HepG2 (cell line): ENCODE measurements around the gene TSPAN13. TPM values are rescaled to one million over a fixed set of nuclear protein-coding genes. Genes with fewer than 3 reads are reported as not detected.

Experiments used
- ATAC-seq: fragments of 200-7000 bp; cut with Tn5 transposase; 3 replicates; pipeline ENCODE4 v1.9.1; 2020; ENCODE audit warnings: mild to moderate bottlenecking, moderate library complexity
- BruUV-seq: library from RNA; stranded (reverse); fragments of 400-500 nt; replicated peaks from 2 replicates; lab custom pipeline; 2021; lab: Mats Ljungman, UMichigan
- CTCF ChIA-PET: fragments of 300-600 bp; formaldehyde crosslinking; extraction: SDS; loops from one replicate; lab custom pipeline; 2021; ENCODE audit warnings: low total read pairs, inconsistent platforms, low intra/inter-chr PET ratio; lab: Yijun Ruan, JAX
- POLR2A ChIA-PET: fragments of 350-600 bp; sonication (Branson Sonifier 250); formaldehyde crosslinking; loops from one replicate; lab custom pipeline; 2020; ENCODE audit warnings: antibody characterized with exemption, inconsistent platforms; lab: Yijun Ruan, JAX
- DNase-seq: peaks from one replicate; pipeline ENCODE4 v3.0.0-alpha.2; 2015; ENCODE audit warnings: low spot score
- FAIRE-seq: peaks from 3 replicates; lab custom pipeline; 2011; peaks lifted over from hg19 to GRCh38; lab: Jason Lieb, UNC
- H2AFZ ChIP-seq: one replicate; pipeline ENCODE4 v1.6.1; 2011; ENCODE audit warnings: low read length, inconsistent platforms
- H3K27ac ChIP-seq: fragments of 300-600 bp; 3 replicates; pipeline ENCODE4 v1.8.0; 2011; ENCODE audit warnings: mixed run types, mild to moderate bottlenecking, mixed read lengths, low read length, inconsistent platforms; ENCODE audit not compliant: insufficient read depth; ENCODE audit errors: extremely low read length
- H3K27me3 ChIP-seq, 2 experiments: fragments of 200-600 bp in 1 of 2; 2 replicates in 1 of 2; 3 replicates in 1 of 2; pipeline versions ENCODE4 v1.6.0 to v1.8.0; 2011; ENCODE audit warnings: low read length in 2 of 2, mild to moderate bottlenecking in 2 of 2, moderate library complexity in 2 of 2, inconsistent platforms in 1 of 2; ENCODE audit not compliant: insufficient read depth in 2 of 2, control insufficient read depth in 1 of 2
- H3K36me3 ChIP-seq, 2 experiments: fragments of 200-600 bp in 1 of 2; replicated peaks in 1 of 2; 2 replicates in 1 of 2; 3 replicates in 1 of 2; pipeline versions ENCODE4 v1.5.1 to v1.8.0; 2011; ENCODE audit warnings: low read length in 2 of 2, inconsistent platforms in 1 of 2; ENCODE audit not compliant: insufficient read depth in 2 of 2, control insufficient read depth in 1 of 2
- H3K4me1 ChIP-seq: 2 replicates; pipeline ENCODE4 v1.5.1; 2012; ENCODE audit warnings: low read length, inconsistent platforms; ENCODE audit not compliant: insufficient read depth
- H3K4me2 ChIP-seq: 2 replicates; pipeline ENCODE4 v1.6.0; 2011; ENCODE audit warnings: low read depth, low read length, inconsistent platforms
- H3K4me3 ChIP-seq, 3 experiments: fragments of 200-600 bp in 1 of 3; sonication (generic), shearing (Covaris generic) in 1 of 3; replicated peaks in 1 of 3; 2 replicates each; pipeline ENCODE4 v1.5.1; 2011 to 2016; ENCODE audit warnings: low read length in 3 of 3, inconsistent platforms in 2 of 3, low read depth in 2 of 3, mild to moderate bottlenecking in 2 of 3, control low read depth in 1 of 3, mixed read lengths in 1 of 3; ENCODE audit not compliant: insufficient read depth in 1 of 3
- H3K79me2 ChIP-seq: one replicate; pipeline ENCODE4 v1.6.1; 2011; ENCODE audit warnings: low read length, inconsistent platforms; ENCODE audit not compliant: insufficient read depth
- H3K9ac ChIP-seq: 2 replicates; pipeline ENCODE4 v1.6.0; 2011; ENCODE audit warnings: mild to moderate bottlenecking, low read depth, low read length, inconsistent platforms; ENCODE audit not compliant: insufficient read depth
- H3K9me3 ChIP-seq: 2 replicates; pipeline ENCODE4 v1.5.1; 2012; ENCODE audit warnings: mild to moderate bottlenecking, low read length
- H4K20me1 ChIP-seq: 2 replicates; pipeline ENCODE4 v1.6.0; 2011; ENCODE audit warnings: inconsistent platforms, mild to moderate bottlenecking, low read length, moderate library complexity; ENCODE audit not compliant: insufficient read depth
- DMTF1 ChIP-seq: sonication (generic); formaldehyde crosslinking; IDR thresholded peaks from 2 replicates; pipeline ENCODE4 v1.4.0; 2020; ENCODE audit warnings: mild to moderate bottlenecking, missing genetic modification reagents
- FOXO4 ChIP-seq: sonication (generic); formaldehyde crosslinking; conservative IDR thresholded peaks from 2 replicates; pipeline ENCODE4 v1.8.1; 2023; ENCODE audit warnings: missing genetic modification reagents
- ISL2 ChIP-seq: sonication (generic); formaldehyde crosslinking; IDR thresholded peaks from 2 replicates; pipeline ENCODE4 v1.5.0; 2020; ENCODE audit warnings: missing genetic modification reagents
- KDM5A ChIP-seq: fragments of 200-600 bp; sonication (generic); IDR thresholded peaks from 2 replicates; pipeline ENCODE4 v1.7.0; 2018; ENCODE audit warnings: antibody characterized with exemption, mild to moderate bottlenecking, low read length, borderline replicate concordance
- KLF12 ChIP-seq: sonication (generic); formaldehyde crosslinking; IDR thresholded peaks from 2 replicates; pipeline ENCODE4 v1.4.0; 2020; ENCODE audit warnings: missing genetic modification reagents, borderline replicate concordance
- LCORL ChIP-seq, 2 experiments: fragments of 450-650 bp in 1 of 2; sonication (generic) in 1 of 2; formaldehyde crosslinking in 1 of 2; IDR thresholded peaks; 2 replicates each; pipeline versions ENCODE4 v1.5.0 to v1.6.1; 2017 to 2020; ENCODE audit warnings: antibody characterized with exemption in 1 of 2, missing genetic modification reagents in 1 of 2
- SRSF1 ChIP-seq: fragments of 200-400 bp; formaldehyde crosslinking; optimal IDR thresholded peaks from 2 replicates; pipeline ENCODE3; 2017; ENCODE audit warnings: mild to moderate bottlenecking, low read depth, low read length, moderate library complexity
- TCF12 ChIP-seq, 2 experiments: fragments of 450-650 bp in 1 of 2; sonication (generic) in 1 of 2; formaldehyde crosslinking in 1 of 2; IDR thresholded peaks; 2 replicates each; pipeline versions ENCODE4 v1.6.1 to v1.8.0; 2017 to 2022; ENCODE audit warnings: antibody characterized with exemption in 1 of 2, mild to moderate bottlenecking in 1 of 2, missing genetic modification reagents in 1 of 2, moderate library complexity in 1 of 2
- ZBTB46 ChIP-seq: sonication (generic); formaldehyde crosslinking; IDR thresholded peaks from 2 replicates; pipeline ENCODE4 v1.4.0; 2020; ENCODE audit warnings: mild to moderate bottlenecking, missing genetic modification reagents, borderline replicate concordance
- ZBTB7B ChIP-seq: sonication (generic); formaldehyde crosslinking; IDR thresholded peaks from 2 replicates; pipeline ENCODE4 v1.4.0; 2020; ENCODE audit warnings: missing genetic modification reagents
- ZFAT ChIP-seq: sonication (generic); formaldehyde crosslinking; conservative IDR thresholded peaks from 2 replicates; pipeline ENCODE4 v1.8.1; 2023; ENCODE audit warnings: missing genetic modification reagents, inconsistent platforms
- ZNF704 ChIP-seq: sonication (generic); formaldehyde crosslinking; IDR thresholded peaks from 2 replicates; pipeline ENCODE4 v1.8.1; 2023; ENCODE audit warnings: mild to moderate bottlenecking, inconsistent platforms, moderate library complexity, missing genetic modification reagents, borderline replicate concordance
- WGBS: methylation state at CpG from one replicate; pipeline ENCODE4 v1.1.6; 2017; ENCODE audit warnings: low lambda C conversion rate; 5-methylcytosine and 5-hydroxymethylcytosine counted together
- in situ Hi-C: cut with HindIII; loops from 2 replicates; pipeline ENCODE4 v1.10.0; 2017; ENCODE audit warnings: low pct_unique_long_range_greater_than_20kb; ENCODE audit not compliant: extremely low pct_ligation_motif_present
- intact Hi-C: fragments of 100-400 bp; cut with micrococcal nuclease; formaldehyde crosslinking; loops from one replicate; pipeline ENCODE4 v1.10.0; 2022; ENCODE audit not compliant: unreplicated experiment
- polyA plus RNA-seq, 8 experiments: library from polyadenylated mRNA; depleted of rRNA in 3 of 8; stranded (reverse) in 7 of 8; unstranded in 1 of 8; fragments of >200 nt; fragmentation: Illumina TruSeq in 4 of 8; extraction: Trizol in 4 of 8; gene quantifications; 2 replicates each; pipeline versions ENCODE4 v1.2.1 to v1.2.3, GENCODE V29; 2011 to 2016; ENCODE audit warnings: low read depth in 4 of 8, missing spikeins in 1 of 8, mixed read lengths in 1 of 8; ENCODE audit not compliant: insufficient read depth in 1 of 8
- total RNA-seq, 5 experiments: library from RNA; depleted of rRNA; stranded (reverse); fragments of >200 nt; fragmentation: Illumina TruSeq; extraction: Trizol; gene quantifications; 2 replicates each; pipeline ENCODE4 v1.2.3, GENCODE V29; 2016; ENCODE audit warnings: low read depth in 1 of 5
- TF ChIP-seq, protein P1 (sequence below): fragments of 450-650 bp; IDR thresholded peaks from 2 replicates; pipeline ENCODE4 v1.6.1; 2017; ENCODE audit warnings: mild to moderate bottlenecking

TSPAN13 gene
- total and polyA plus RNA-seq, 2 of the 13 experiments (the other 11 are each of a cell fraction or from before 2014, with no cell fraction given), result 5.8 to 6.2 TPM

GRCh38 chr7:16776053-16776452 is 22.5 kb downstream of the TSPAN13 start (continued):
- TF ChIP-seq TCF12 (IDR thresholded peaks at IDR 0.05) (no peak), TCF12 (CRISPR knock-in tag; IDR thresholded peaks at IDR 0.05) (no peak)

DNA sequence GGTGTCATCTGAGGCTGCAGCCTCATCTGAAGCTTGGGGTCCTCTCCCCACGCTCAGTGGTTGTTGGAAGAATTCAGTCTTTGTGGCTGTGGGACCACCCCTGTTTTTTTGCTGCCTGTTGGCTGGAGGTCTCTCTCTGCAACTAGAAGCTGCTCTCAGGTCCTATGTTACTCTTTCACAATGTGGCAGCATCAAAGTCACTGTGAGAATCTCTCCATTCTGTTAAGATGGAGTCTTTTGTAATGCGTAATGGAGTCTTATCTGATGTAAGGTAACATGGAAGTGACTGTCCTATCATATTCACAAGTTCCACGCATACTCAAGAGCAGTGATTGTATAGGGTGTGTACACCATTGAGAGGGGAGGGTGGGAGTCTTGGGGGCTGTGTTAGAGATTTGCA is 24.9 kb downstream of the TSPAN13 start:
- ChIA-PET CTCF (no interaction called here), POLR2A (no interaction called here)
- 92% methylated on average over 3 of the region's 3 CpGs for WGBS
- Histone ChIP-seq H3K79me2 (no peaks in the 10 kb centered on the region), H3K27ac (no peak overlapping the region), H3K9ac (no peak overlapping the region), H3K27me3 (no peaks in the 10 kb centered on the region), H4K20me1 (no peaks in the 10 kb centered on the region), H3K4me3 (no peak overlapping the region), H2AFZ (no peak overlapping the region), H3K4me1 (no peaks in the 10 kb centered on the region), H3K9me3 (no peaks in the 10 kb centered on the region), H3K4me2 (no peak overlapping the region), H3K36me3 (no peaks in the 10 kb centered on the region)
- in situ Hi-C loops, result no loop called here
- FAIRE-seq (no peak), DNase-seq (no peak), ATAC-seq (no peak)
- intact Hi-C loops, result no loop called here
- no TSS peak for BruUV-seq
- no peak for TF ChIP-seq KLF12
- TF ChIP-seq ZBTB7B, result no peak
- TF ChIP-seq ZBTB46 (CRISPR knock-in tag), result no peak
- no peak for TF ChIP-seq FOXO4
- TF ChIP-seq ISL2 (CRISPR knock-in tag), result no peak
- TF ChIP-seq, protein P1, sequence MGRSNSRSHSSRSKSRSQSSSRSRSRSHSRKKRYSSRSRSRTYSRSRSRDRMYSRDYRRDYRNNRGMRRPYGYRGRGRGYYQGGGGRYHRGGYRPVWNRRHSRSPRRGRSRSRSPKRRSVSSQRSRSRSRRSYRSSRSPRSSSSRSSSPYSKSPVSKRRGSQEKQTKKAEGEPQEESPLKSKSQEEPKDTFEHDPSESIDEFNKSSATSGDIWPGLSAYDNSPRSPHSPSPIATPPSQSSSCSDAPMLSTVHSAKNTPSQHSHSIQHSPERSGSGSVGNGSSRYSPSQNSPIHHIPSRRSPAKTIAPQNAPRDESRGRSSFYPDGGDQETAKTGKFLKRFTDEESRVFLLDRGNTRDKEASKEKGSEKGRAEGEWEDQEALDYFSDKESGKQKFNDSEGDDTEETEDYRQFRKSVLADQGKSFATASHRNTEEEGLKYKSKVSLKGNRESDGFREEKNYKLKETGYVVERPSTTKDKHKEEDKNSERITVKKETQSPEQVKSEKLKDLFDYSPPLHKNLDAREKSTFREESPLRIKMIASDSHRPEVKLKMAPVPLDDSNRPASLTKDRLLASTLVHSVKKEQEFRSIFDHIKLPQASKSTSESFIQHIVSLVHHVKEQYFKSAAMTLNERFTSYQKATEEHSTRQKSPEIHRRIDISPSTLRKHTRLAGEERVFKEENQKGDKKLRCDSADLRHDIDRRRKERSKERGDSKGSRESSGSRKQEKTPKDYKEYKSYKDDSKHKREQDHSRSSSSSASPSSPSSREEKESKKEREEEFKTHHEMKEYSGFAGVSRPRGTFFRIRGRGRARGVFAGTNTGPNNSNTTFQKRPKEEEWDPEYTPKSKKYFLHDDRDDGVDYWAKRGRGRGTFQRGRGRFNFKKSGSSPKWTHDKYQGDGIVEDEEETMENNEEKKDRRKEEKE, result no peak
- TF ChIP-seq LCORL (IDR thresholded peaks at IDR 0.05), result no peak
- no peak for TF ChIP-seq LCORL (CRISPR knock-in tag; IDR thresholded peaks at IDR 0.05)
- TF ChIP-seq ZFAT, result no peak
- no peak for TF ChIP-seq DMTF1 (CRISPR knock-in tag)
- TF ChIP-seq SRSF1, result no peak
- no peak for TF ChIP-seq KDM5A
- TF ChIP-seq ZNF704 (CRISPR knock-in tag), result no peak
